ENCODE measurements around the gene WDR75. TPM values are rescaled to one million over a fixed set of nuclear protein-coding genes. Genes with fewer than 3 reads are reported as not detected.

Gene WDR75
- total and polyA plus RNA-seq, 9 of the 15 experiments (the other 6 are each of a cell fraction or from before 2014, with no cell fraction given) = 50.9 to 111 (median 76.4) TPM

GRCh38 chr2:189446780-189447179, 5.5 kb downstream of the WDR75 start (continued):
- no peak for TF ChIP-seq CREB5 (CRISPR knock-in tag; IDR thresholded peaks at IDR 0.05)
- no peak for TF ChIP-seq KHSRP (IDR thresholded peaks at IDR 0.05)
- TF ChIP-seq ZBTB26 (CRISPR knock-in tag; IDR thresholded peaks at IDR 0.05) = no peak
- TF ChIP-seq PTRF (tag; IDR thresholded peaks at IDR 0.05) = no peak

GRCh38 chr2:189454009-189454408, 12.7 kb downstream of the WDR75 start:
- TF ChIP-seq RNF2 (IDR thresholded peaks at IDR 0.05) (no peak), ZSCAN32 (CRISPR knock-in tag; IDR thresholded peaks at IDR 0.05) (no peak), PPARD (CRISPR knock-in tag; IDR thresholded peaks at IDR 0.05) (no peak), NFATC3 (IDR thresholded peaks at IDR 0.05) (no peak), RBM22 (IDR thresholded peaks at IDR 0.05; ENCODE audit: low read depth, low read length, poor library complexity, severe bottlenecking) (no peak), ZNF140 (CRISPR knock-in tag; IDR thresholded peaks at IDR 0.05) (no peak)
- in situ Hi-C loops (cut with MboI) (no loop called here), intact Hi-C loops (cut with micrococcal nuclease) (no loop called here)
- WGBS (ENCODE audit: insufficient coverage, low coverage, missing lambda C conversion rate) = 94% methylated on average over 2 of the region's 2 CpGs
- H3K4me1 ChIP-seq (replicated peaks in 1 of 2; ENCODE audit: control insufficient read depth in 2 of 2, insufficient read depth in 2 of 2, low read length in 2 of 2) = no peaks in the 10 kb centered on the region
- H3K27me3 ChIP-seq (ENCODE audit: control insufficient read depth in 2 of 2, insufficient read depth in 2 of 2, low read length in 2 of 2) = no peaks in the 10 kb centered on the region
- no peak overlapping the region for H3K9ac ChIP-seq (ENCODE audit: insufficient read depth in 1 of 2, low read depth in 2 of 2, low read length in 2 of 2)
- no peak for ATAC-seq
- no peak overlapping the region for H2AFZ ChIP-seq (ENCODE audit: low read depth, low read length)
- no peaks in the 10 kb centered on the region for H3K9me3 ChIP-seq (replicated peaks; ENCODE audit: control insufficient read depth, insufficient read depth, low read depth, low read length)
- no TSS peak for BruUV-seq (replicated peaks)
- H4K20me1 ChIP-seq (replicated peaks; ENCODE audit: control insufficient read depth, insufficient read depth, low read length) = no peaks in the 10 kb centered on the region
- H3K79me2 ChIP-seq (ENCODE audit: control insufficient read depth, insufficient read depth, low read length) = peaks cover 4% of the 10 kb centered on the region; the same call in 1 of the 3 replicates
- H3K36me3 ChIP-seq (ENCODE audit: control insufficient read depth, insufficient read depth, low read length) = peaks cover 92% of the 10 kb centered on the region
- no peak overlapping the region for H3K27ac ChIP-seq (ENCODE audit: extremely low read depth, low read depth, low read length)
- no peak overlapping the region for H3K4me2 ChIP-seq (ENCODE audit: insufficient read depth, low read length)
- no peak for FAIRE-seq
- DNase-seq (ENCODE audit: extremely low read depth in 1 of 4, low spot score in 3 of 4) = no peak
- POLR2A ChIA-PET = interaction anchor here (1.4 kb wide), 1 partner anchor 8 kb away, joined by 4 read pairs; no protein-coding TSS in a partner anchor
- no peak overlapping the region for H3K4me3 ChIP-seq
- CTCF ChIA-PET (ENCODE audit: low intra/inter-chr PET ratio) = no interaction called here
- H3K9me1 ChIP-seq (ENCODE audit: control insufficient read depth, insufficient read depth, low read length) = no peaks in the 10 kb centered on the region
